Panc1 (cell line): ENCODE results near the gene SPPL2C.

Experiments
- POLR2AphosphoS5 ChIP-seq: IDR thresholded peaks from 2 replicates; pipeline ENCODE4 v1.6.1; 2012; ENCODE audit warnings: mild to moderate bottlenecking, low read depth, low read length, moderate library complexity
- SIN3A ChIP-seq: IDR thresholded peaks from 2 replicates; pipeline ENCODE4 v1.6.1; 2012; ENCODE audit warnings: low read depth, mild to moderate bottlenecking, low read length, moderate library complexity, borderline replicate concordance; ENCODE audit not compliant: insufficient read depth
- TCF7L2 ChIP-seq: IDR thresholded peaks from 2 replicates; pipeline ENCODE4 v1.6.1; 2011; ENCODE audit warnings: mild to moderate bottlenecking, low read depth, low read length, inconsistent platforms
- TF ChIP-seq, protein P1 (sequence below): fragments of 450-650 bp; IDR thresholded peaks from 2 replicates; pipeline ENCODE4 v1.5.1; 2017; ENCODE audit warnings: mild to moderate bottlenecking
- TF ChIP-seq, protein P2 (sequence below), 2 experiments: IDR thresholded peaks; 2 replicates each; pipeline ENCODE4 v1.6.1; 2011 to 2012; ENCODE audit warnings: low read depth in 2 of 2, control low read depth in 1 of 2, low read length in 1 of 2, mild to moderate bottlenecking in 1 of 2, moderate library complexity in 1 of 2; ENCODE audit not compliant: insufficient read depth in 1 of 2

- TF ChIP-seq, protein P1, sequence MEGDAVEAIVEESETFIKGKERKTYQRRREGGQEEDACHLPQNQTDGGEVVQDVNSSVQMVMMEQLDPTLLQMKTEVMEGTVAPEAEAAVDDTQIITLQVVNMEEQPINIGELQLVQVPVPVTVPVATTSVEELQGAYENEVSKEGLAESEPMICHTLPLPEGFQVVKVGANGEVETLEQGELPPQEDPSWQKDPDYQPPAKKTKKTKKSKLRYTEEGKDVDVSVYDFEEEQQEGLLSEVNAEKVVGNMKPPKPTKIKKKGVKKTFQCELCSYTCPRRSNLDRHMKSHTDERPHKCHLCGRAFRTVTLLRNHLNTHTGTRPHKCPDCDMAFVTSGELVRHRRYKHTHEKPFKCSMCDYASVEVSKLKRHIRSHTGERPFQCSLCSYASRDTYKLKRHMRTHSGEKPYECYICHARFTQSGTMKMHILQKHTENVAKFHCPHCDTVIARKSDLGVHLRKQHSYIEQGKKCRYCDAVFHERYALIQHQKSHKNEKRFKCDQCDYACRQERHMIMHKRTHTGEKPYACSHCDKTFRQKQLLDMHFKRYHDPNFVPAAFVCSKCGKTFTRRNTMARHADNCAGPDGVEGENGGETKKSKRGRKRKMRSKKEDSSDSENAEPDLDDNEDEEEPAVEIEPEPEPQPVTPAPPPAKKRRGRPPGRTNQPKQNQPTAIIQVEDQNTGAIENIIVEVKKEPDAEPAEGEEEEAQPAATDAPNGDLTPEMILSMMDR, result no peak
- TF ChIP-seq, protein P2, sequence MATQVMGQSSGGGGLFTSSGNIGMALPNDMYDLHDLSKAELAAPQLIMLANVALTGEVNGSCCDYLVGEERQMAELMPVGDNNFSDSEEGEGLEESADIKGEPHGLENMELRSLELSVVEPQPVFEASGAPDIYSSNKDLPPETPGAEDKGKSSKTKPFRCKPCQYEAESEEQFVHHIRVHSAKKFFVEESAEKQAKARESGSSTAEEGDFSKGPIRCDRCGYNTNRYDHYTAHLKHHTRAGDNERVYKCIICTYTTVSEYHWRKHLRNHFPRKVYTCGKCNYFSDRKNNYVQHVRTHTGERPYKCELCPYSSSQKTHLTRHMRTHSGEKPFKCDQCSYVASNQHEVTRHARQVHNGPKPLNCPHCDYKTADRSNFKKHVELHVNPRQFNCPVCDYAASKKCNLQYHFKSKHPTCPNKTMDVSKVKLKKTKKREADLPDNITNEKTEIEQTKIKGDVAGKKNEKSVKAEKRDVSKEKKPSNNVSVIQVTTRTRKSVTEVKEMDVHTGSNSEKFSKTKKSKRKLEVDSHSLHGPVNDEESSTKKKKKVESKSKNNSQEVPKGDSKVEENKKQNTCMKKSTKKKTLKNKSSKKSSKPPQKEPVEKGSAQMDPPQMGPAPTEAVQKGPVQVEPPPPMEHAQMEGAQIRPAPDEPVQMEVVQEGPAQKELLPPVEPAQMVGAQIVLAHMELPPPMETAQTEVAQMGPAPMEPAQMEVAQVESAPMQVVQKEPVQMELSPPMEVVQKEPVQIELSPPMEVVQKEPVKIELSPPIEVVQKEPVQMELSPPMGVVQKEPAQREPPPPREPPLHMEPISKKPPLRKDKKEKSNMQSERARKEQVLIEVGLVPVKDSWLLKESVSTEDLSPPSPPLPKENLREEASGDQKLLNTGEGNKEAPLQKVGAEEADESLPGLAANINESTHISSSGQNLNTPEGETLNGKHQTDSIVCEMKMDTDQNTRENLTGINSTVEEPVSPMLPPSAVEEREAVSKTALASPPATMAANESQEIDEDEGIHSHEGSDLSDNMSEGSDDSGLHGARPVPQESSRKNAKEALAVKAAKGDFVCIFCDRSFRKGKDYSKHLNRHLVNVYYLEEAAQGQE (IDR thresholded peaks at IDR 0.05; ENCODE audit: insufficient read depth in 1 of 2, low read depth in 2 of 2, low read length in 1 of 2), result no peak
- TF ChIP-seq TCF7L2 (no peak), SIN3A (no peak), POLR2AphosphoS5 (no peak)
These were observed 11.1 kb downstream of the SPPL2C start for GRCh38 chr17:45855691-45856336.
